K562 (cell line): ENCODE results near the gene SH3TC1. TPM values are rescaled to one million over a fixed set of nuclear protein-coding genes. Genes with fewer than 3 reads are reported as not detected.

Source experiments
- RBM25 ChIP-seq: fragments of 200-400 bp; formaldehyde crosslinking; IDR thresholded peaks from 2 replicates; pipeline ENCODE4 v1.6.1; 2018; ENCODE audit warnings: low read length, low read depth, moderate library complexity; ENCODE audit not compliant: severe bottlenecking
- SMARCA5 ChIP-seq: fragments of 450-650 bp; IDR thresholded peaks from 2 replicates; pipeline ENCODE4 v1.6.1; 2016
- ZFP91 ChIP-seq: sonication (generic); formaldehyde crosslinking; IDR thresholded peaks from 2 replicates; pipeline ENCODE4 v1.8.0; 2022; ENCODE audit warnings: mild to moderate bottlenecking, missing genetic modification reagents
- ZNF124 ChIP-seq: sonication (generic); formaldehyde crosslinking; IDR thresholded peaks from 2 replicates; pipeline ENCODE4 v1.8.1; 2022; ENCODE audit warnings: missing genetic modification reagents
- ZNF586 ChIP-seq: fragments of 450-650 bp; formaldehyde crosslinking; conservative IDR thresholded peaks from 2 replicates; pipeline ENCODE4 v1.4.0; 2020; ENCODE audit warnings: mild to moderate bottlenecking, moderate library complexity
- ZNF707 ChIP-seq: fragments of 250-450 bp; sonication (Bioruptor Pico); conservative IDR thresholded peaks from 2 replicates; pipeline ENCODE4 v1.8.0; 2022; ENCODE audit warnings: inconsistent platforms, mild to moderate bottlenecking, moderate library complexity
- polyA plus RNA-seq, 8 experiments: library from polyadenylated mRNA; depleted of rRNA in 4 of 8; stranded (reverse) in 5 of 8; unstranded in 3 of 8; fragments of >200 nt; fragmentation: Nextera tagmentation in 2 of 8; fragmentation: Illumina TruSeq in 1 of 8; extraction: Ambion mirVana in 2 of 8; extraction: Trizol in 1 of 8; gene quantifications; 2 replicates each; pipeline versions ENCODE4 v1.2.1 to v1.2.3, GENCODE V29; 2011 to 2014; ENCODE audit warnings: inconsistent platforms in 1 of 8, missing spikeins in 1 of 8
- total RNA-seq, 7 experiments: library from RNA; depleted of rRNA in 6 of 7; stranded (reverse); fragments of >200 nt in 6 of 7; fragmentation: Illumina TruSeq in 2 of 7; extraction: Trizol in 2 of 7; gene quantifications; 2 replicates each; pipeline versions ENCODE4 v1.2.1 to v1.2.3, GENCODE V29; 2011 to 2021; ENCODE audit warnings: low replicate concordance in 1 of 7
- TF ChIP-seq, protein P1 (sequence below), 2 experiments: IDR thresholded peaks; 2 replicates each; pipeline ENCODE4 v1.6.1; 2011; ENCODE audit warnings: borderline replicate concordance in 1 of 2, control low read depth in 1 of 2, low read depth in 1 of 2, low read length in 1 of 2, mild to moderate bottlenecking in 1 of 2, mixed read lengths in 1 of 2, moderate library complexity in 1 of 2; ENCODE audit not compliant: insufficient read depth in 1 of 2, insufficient read length in 1 of 2, poor library complexity in 1 of 2, severe bottlenecking in 1 of 2; ENCODE audit errors: extremely low read depth in 1 of 2

Gene SH3TC1
- total and polyA plus RNA-seq, 9 of the 15 experiments (the other 6 are each of a cell fraction or from before 2014, with no cell fraction given): 0.04 to 2.1 (median 0.48) TPM; not detected in 1

- TF ChIP-seq ZFP91 (CRISPR knock-in tag) (no peak), ZNF707 (CRISPR knock-in tag) (no peak), SMARCA5 (no peak), ZNF124 (CRISPR knock-in tag) (no peak), ZNF586 (CRISPR knock-in tag) (no peak), RBM25 (no peak)
- TF ChIP-seq, protein P1, sequence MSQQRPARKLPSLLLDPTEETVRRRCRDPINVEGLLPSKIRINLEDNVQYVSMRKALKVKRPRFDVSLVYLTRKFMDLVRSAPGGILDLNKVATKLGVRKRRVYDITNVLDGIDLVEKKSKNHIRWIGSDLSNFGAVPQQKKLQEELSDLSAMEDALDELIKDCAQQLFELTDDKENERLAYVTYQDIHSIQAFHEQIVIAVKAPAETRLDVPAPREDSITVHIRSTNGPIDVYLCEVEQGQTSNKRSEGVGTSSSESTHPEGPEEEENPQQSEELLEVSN (IDR thresholded peaks at IDR 0.05; ENCODE audit: borderline replicate concordance in 1 of 2, extremely low read depth in 1 of 2, insufficient read depth in 1 of 2, insufficient read length in 1 of 2, low read depth in 1 of 2, low read length in 1 of 2, poor library complexity in 1 of 2, severe bottlenecking in 1 of 2): no peak
Observed at GRCh38 chr4:8215641-8216442, 16.8 kb downstream of the SH3TC1 start (continued).
